Skin epidermis (tissue), 12 donors: Measurements from ENCODE around the gene SLC37A4.
A peak's percentile ranks its signal among the peaks of the same experiment; 100 is the strongest.
"Not testable (repeated sequence)": the region's sequence is repeated elsewhere in the genome, so short reads cannot be mapped to it uniquely, and the experiment has no call there.

ENCODE experiments used
- H3K27ac ChIP-seq, 21 experiments: fragments of 200-600 bp; sonication (generic) in 11 of 21; one replicate each; pipeline ENCODE4 v1.5.0; 2020; ENCODE audit warnings: mild to moderate bottlenecking in 3 of 21, inconsistent platforms in 2 of 21, moderate library complexity in 2 of 21
- H3K4me3 ChIP-seq, 7 experiments: fragments of 200-600 bp; sonication (generic) in 2 of 7; one replicate each; pipeline ENCODE4 v1.5.0; 2020; ENCODE audit warnings: inconsistent platforms in 2 of 7, mild to moderate bottlenecking in 2 of 7, moderate library complexity in 1 of 7

Gene SLC37A4

DNA sequence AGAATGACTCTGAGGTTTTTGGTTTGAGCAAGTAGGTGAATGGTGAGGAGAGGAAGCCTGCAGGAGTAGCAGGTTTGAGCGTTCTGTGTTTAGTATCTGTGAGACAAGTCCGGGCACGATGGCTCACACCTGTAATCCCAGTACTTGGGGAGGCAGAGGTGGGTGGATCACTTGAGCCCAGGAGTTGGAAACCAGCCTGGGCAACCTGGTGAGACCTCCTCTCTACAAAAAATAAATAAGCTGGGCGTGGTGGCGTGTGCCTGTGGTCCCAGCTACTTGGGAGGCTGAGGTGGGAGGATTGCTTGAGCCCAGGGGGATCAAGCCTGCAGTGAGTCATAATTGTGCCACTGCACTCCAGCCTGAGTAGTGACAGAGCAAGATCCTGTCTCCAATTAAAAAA lies 42.4 kb downstream of the SLC37A4 start:
- Histone ChIP-seq H3K27ac (peak overlapping the region in 5 of 21 experiments; percentile 12 to 58 (median 18)), H3K4me3 (no peak overlapping the region)

DNA sequence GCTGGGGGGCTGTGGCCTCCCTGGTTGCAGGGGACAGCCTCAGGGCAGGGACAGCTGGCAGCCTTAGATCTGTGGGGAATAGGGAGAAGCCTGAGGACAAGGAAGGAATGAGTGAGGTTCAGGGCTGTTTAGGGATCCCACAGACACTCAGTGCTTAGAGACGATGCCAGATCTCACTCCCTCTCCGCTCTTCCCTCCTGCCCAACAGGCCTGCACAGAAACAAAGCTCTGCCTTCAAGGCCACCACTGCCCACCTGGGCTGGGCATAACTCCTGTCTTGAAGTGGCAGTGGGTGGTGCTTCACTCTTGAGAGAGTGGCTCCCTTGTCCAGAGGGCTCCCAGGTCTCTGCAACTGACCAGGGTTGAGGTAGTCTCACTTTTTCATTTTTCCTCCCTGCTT lies 45.9 kb downstream of the SLC37A4 start:
- H3K4me3 ChIP-seq = no peak overlapping the region
- H3K27ac ChIP-seq = no peak overlapping the region

- H3K27ac ChIP-seq, H3K4me3 ChIP-seq: not testable (repeated sequence)
These were observed 46.3 kb downstream of the SLC37A4 start for GRCh38 chr11:118984337-118984736.

DNA sequence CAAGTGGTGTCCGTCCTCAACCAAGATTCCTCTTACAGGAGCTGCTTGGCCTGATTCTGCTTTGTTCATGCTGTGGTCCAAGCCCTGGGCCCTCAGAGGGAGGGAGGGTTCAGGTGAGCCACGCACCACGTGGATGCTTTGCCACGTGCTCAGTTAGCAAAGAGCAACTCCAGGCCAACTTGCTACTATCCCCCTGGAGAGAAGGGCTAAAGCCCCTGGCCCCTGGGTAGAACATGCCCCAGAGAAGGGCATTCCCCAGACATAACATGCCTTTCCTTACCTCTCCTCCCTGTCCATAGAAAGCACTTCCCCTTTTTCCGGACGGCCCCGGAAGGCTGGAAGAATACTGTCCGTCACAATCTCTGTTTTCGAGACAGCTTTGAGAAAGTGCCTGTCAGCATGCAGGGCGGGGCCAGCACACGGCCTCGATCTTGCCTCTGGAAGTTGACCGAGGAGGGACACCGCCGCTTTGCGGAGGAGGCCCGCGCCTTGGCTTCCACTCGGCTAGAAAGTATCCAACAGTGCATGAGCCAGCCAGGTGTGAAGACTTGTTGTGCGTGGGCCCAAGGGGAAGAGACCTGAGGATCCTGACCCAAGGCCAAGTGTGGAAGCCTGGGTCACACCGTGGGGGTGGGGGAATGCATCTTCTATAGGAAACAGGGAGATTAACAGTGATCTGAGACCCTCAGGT lies 50.3 kb downstream of the SLC37A4 start:
- H3K4me3 ChIP-seq = peak overlapping the region in 1 of 7 experiments; percentile 12
- no peak overlapping the region for H3K27ac ChIP-seq

- H3K27ac ChIP-seq = no peak overlapping the region
- H3K4me3 ChIP-seq = no peak overlapping the region
These were observed 51.2 kb downstream of the SLC37A4 start for GRCh38 chr11:118979434-118979833.

- Histone ChIP-seq H3K4me3 (no peak overlapping the region), H3K27ac (no peak overlapping the region)
These were observed 54.6 kb downstream of the SLC37A4 start for GRCh38 chr11:118975771-118976709.
